ENCODE results near the gene TNIP2.

DNA sequence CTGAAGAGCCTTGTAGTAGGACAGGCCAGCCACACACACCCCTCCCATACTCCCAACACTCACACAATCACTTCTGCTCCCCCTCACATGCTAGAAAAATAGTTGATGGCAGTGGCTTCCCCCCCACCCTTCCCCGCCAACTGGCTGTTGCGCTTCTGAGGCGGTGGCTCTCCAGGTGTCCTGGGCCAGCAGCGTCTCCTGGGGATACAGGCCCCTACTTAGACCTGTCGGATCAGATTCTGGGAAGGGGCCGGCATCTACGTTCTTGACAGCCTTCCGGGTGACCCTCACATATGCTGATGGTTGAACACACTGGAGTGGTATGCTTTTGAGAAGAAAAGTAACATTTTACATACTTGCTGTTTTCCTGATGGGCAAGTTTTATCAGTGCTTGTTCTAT is 39.9 kb downstream of the TNIP2 start:
- TF ChIP-seq U2AF1 (optimal IDR thresholded peaks at IDR 0.05; ENCODE audit: low read depth, low read length) (no peak), ZFYVE20 (CRISPR knock-in tag; IDR thresholded peaks at IDR 0.05; ENCODE audit: borderline replicate concordance, low read depth) (no peak), POLR2A (IDR thresholded peaks at IDR 0.05; ENCODE audit: insufficient read depth in 1 of 2, low read depth in 2 of 2, low read length in 2 of 2) (no peak), EZH2 (conservative IDR thresholded peaks at IDR 0.05; ENCODE audit: low read depth, low read length) (no peak), NFKB2 (CRISPR knock-in tag; IDR thresholded peaks at IDR 0.05; ENCODE audit: borderline replicate concordance) (no peak), ELF4 (CRISPR knock-in tag; IDR thresholded peaks at IDR 0.05; ENCODE audit: borderline replicate concordance) (no peak), ZBTB1 (CRISPR knock-in tag; IDR thresholded peaks at IDR 0.05; ENCODE audit: borderline replicate concordance) (no peak), ZFP36 (IDR thresholded peaks at IDR 0.05; ENCODE audit: borderline replicate concordance, low read depth, low read length, partially characterized antibody) (no peak), ZNF34 (CRISPR knock-in tag; IDR thresholded peaks at IDR 0.05; ENCODE audit: borderline replicate concordance) (no peak)
- TF ChIP-seq, protein P1, sequence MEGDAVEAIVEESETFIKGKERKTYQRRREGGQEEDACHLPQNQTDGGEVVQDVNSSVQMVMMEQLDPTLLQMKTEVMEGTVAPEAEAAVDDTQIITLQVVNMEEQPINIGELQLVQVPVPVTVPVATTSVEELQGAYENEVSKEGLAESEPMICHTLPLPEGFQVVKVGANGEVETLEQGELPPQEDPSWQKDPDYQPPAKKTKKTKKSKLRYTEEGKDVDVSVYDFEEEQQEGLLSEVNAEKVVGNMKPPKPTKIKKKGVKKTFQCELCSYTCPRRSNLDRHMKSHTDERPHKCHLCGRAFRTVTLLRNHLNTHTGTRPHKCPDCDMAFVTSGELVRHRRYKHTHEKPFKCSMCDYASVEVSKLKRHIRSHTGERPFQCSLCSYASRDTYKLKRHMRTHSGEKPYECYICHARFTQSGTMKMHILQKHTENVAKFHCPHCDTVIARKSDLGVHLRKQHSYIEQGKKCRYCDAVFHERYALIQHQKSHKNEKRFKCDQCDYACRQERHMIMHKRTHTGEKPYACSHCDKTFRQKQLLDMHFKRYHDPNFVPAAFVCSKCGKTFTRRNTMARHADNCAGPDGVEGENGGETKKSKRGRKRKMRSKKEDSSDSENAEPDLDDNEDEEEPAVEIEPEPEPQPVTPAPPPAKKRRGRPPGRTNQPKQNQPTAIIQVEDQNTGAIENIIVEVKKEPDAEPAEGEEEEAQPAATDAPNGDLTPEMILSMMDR (CRISPR knock-in tag; IDR thresholded peaks at IDR 0.05): no peak
- TF ChIP-seq, protein P2, sequence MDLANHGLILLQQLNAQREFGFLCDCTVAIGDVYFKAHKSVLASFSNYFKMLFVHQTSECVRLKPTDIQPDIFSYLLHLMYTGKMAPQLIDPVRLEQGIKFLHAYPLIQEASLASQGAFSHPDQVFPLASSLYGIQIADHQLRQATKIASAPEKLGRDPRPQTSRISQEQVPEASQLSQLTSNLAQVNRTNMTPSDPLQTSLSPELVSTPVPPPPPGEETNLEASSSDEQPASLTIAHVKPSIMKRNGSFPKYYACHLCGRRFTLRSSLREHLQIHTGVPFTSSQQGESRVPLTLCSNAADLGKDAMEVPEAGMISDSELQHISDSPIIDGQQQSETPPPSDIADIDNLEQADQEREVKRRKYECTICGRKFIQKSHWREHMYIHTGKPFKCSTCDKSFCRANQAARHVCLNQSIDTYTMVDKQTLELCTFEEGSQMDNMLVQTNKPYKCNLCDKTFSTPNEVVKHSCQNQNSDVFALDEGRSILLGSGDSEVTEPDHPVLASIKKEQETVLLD (CRISPR knock-in tag; IDR thresholded peaks at IDR 0.05; ENCODE audit: low read depth): no peak
- TF ChIP-seq, protein P3, sequence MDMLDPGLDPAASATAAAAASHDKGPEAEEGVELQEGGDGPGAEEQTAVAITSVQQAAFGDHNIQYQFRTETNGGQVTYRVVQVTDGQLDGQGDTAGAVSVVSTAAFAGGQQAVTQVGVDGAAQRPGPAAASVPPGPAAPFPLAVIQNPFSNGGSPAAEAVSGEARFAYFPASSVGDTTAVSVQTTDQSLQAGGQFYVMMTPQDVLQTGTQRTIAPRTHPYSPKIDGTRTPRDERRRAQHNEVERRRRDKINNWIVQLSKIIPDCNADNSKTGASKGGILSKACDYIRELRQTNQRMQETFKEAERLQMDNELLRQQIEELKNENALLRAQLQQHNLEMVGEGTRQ (IDR thresholded peaks at IDR 0.05; ENCODE audit: low read depth, low read length): no peak
- TF ChIP-seq, protein P3 (CRISPR knock-in tag; IDR thresholded peaks at IDR 0.05; ENCODE audit: borderline replicate concordance): no peak
